HEK293T (cell line): ENCODE data around the gene CFD.

Experiments used
- CTCF ChIA-PET: fragments of 350-600 bp; formaldehyde crosslinking; extraction: SDS; loops from one replicate; lab custom pipeline; 2021; ENCODE audit warnings: antibody characterized with exemption, inconsistent platforms; lab: Yijun Ruan, JAX
- POLR2A ChIA-PET: fragments of 350-600 bp; formaldehyde crosslinking; extraction: SDS; loops from one replicate; lab custom pipeline; 2020; ENCODE audit warnings: antibody characterized with exemption, inconsistent platforms; lab: Yijun Ruan, JAX
- DNase-seq: peaks from one replicate; pipeline ENCODE4 v3.0.0; 2012; ENCODE audit warnings: mixed read lengths; ENCODE audit errors: extremely low spot score
- ARNT ChIP-seq: fragments of 450-650 bp; IDR thresholded peaks from 2 replicates; pipeline ENCODE4 v1.6.1; 2017; ENCODE audit warnings: mild to moderate bottlenecking
- BHLHE40 ChIP-seq: fragments of 450-650 bp; IDR thresholded peaks from 2 replicates; pipeline ENCODE4 v1.6.1; 2016; ENCODE audit warnings: mild to moderate bottlenecking, moderate library complexity, borderline replicate concordance
- CTBP1 ChIP-seq: fragments of 450-650 bp; IDR thresholded peaks from 2 replicates; pipeline ENCODE4 v1.6.1; 2016; ENCODE audit warnings: borderline replicate concordance
- ELF4 ChIP-seq: fragments of 450-650 bp; IDR thresholded peaks from 2 replicates; pipeline ENCODE4 v1.6.1; 2017; ENCODE audit warnings: antibody characterized with exemption
- FOXA1 ChIP-seq: fragments of 450-650 bp; IDR thresholded peaks from 2 replicates; pipeline ENCODE4 v1.6.1; 2016; ENCODE audit warnings: mild to moderate bottlenecking
- FOXK2 ChIP-seq: fragments of 450-650 bp; IDR thresholded peaks from 2 replicates; pipeline ENCODE4 v1.6.1; 2016; ENCODE audit warnings: mild to moderate bottlenecking
- FOXM1 ChIP-seq: fragments of 450-650 bp; IDR thresholded peaks from 2 replicates; pipeline ENCODE4 v1.6.1; 2017; ENCODE audit warnings: mild to moderate bottlenecking, borderline replicate concordance
- HDGF ChIP-seq: fragments of 450-650 bp; IDR thresholded peaks from 2 replicates; pipeline ENCODE4 v1.6.1; 2017; ENCODE audit warnings: antibody characterized with exemption, borderline replicate concordance
- L3MBTL2 ChIP-seq: fragments of 450-650 bp; conservative IDR thresholded peaks from 2 replicates; pipeline ENCODE4 v1.6.1; 2016; ENCODE audit warnings: mild to moderate bottlenecking
- LEF1 ChIP-seq: fragments of 450-650 bp; IDR thresholded peaks from 2 replicates; pipeline ENCODE4 v1.6.1; 2017; ENCODE audit warnings: mild to moderate bottlenecking, borderline replicate concordance
- NFRKB ChIP-seq: fragments of 450-650 bp; IDR thresholded peaks from 2 replicates; pipeline ENCODE4 v1.6.1; 2016; ENCODE audit warnings: mild to moderate bottlenecking, moderate library complexity
- SP1 ChIP-seq: fragments of 450-650 bp; IDR thresholded peaks from 2 replicates; pipeline ENCODE4 v1.6.1; 2017
- SUZ12 ChIP-seq: fragments of 450-650 bp; IDR thresholded peaks from 2 replicates; pipeline ENCODE4 v1.6.1; 2016; ENCODE audit warnings: mild to moderate bottlenecking
- TARDBP ChIP-seq: fragments of 450-650 bp; IDR thresholded peaks from 2 replicates; pipeline ENCODE4 v1.6.1; 2016
- ZNF384 ChIP-seq: fragments of 450-650 bp; IDR thresholded peaks from 2 replicates; pipeline ENCODE4 v1.6.1; 2016
- TF ChIP-seq, protein P1 (sequence below): fragments of 450-650 bp; IDR thresholded peaks from 2 replicates; pipeline ENCODE4 v1.6.1; 2016

Gene CFD

DNA sequence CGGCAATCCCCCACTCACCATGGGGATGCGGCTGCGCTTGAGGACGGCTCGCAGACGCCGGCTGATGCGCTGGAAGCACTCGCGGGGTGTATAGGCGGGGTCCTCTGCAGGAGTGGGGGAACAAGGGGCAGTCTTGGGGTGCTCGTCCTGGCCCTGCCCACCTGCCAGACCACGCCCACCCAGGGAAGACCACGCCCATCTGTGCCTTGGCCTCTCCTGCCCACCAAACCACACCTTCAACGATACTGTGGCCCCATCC lies 40.5 kb downstream of the CFD start:
- no peak for DNase-seq
- ChIA-PET POLR2A (no interaction called here), CTCF (no interaction called here)
- no peak for TF ChIP-seq ARNT
- TF ChIP-seq NFRKB = no peak
- no peak for TF ChIP-seq FOXA1
- no peak for TF ChIP-seq CTBP1
- no peak for TF ChIP-seq FOXM1
- no peak for TF ChIP-seq SP1

DNA sequence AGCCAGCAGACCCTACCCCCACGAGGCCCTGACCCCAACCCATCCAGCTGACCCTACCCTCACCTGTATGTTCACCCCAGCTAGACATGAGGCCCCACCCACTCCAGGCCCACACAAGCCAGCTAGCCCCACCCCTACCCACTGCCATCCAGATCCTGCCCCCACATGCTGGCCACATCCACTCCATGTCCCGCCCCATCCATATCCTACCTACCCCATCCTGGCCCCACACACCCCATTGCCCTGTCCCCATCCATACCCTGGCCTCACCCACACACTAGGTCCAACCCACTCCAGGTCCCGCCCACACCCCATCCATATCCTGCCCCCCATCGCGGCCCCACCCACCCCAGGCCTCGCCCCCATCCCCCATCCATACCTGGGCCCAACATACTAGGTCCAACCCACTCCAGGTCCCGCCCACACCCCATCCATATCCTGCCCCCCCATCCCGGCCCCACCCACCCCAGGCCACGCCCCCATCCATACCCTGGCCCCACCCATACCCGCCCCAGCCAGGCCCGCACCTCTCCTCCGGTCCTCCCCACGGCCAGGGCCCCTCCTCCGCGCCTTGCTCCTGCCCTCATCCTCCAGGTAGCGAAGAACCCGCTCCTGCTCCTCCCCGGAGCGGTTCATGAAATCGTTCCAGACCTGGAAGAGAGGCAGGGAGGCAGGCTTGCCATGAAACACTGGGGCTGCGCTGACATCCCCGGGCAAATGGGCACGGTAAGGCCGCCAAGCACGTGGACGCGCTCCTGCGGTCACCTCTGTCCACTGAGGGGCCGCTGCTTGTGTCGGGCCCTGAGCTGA lies 41.0 kb downstream of the CFD start:
- POLR2A ChIA-PET = no interaction called here
- TF ChIP-seq FOXK2 (no peak), CTBP1 (no peak), ARNT (no peak), ELF4 (no peak), NFRKB (no peak), FOXA1 (no peak), ZNF384 (no peak), TARDBP (no peak), HDGF (no peak), BHLHE40 (no peak), LEF1 (no peak), FOXM1 (no peak), SUZ12 (no peak), SP1 (no peak), L3MBTL2 (no peak)
- TF ChIP-seq, protein P1, sequence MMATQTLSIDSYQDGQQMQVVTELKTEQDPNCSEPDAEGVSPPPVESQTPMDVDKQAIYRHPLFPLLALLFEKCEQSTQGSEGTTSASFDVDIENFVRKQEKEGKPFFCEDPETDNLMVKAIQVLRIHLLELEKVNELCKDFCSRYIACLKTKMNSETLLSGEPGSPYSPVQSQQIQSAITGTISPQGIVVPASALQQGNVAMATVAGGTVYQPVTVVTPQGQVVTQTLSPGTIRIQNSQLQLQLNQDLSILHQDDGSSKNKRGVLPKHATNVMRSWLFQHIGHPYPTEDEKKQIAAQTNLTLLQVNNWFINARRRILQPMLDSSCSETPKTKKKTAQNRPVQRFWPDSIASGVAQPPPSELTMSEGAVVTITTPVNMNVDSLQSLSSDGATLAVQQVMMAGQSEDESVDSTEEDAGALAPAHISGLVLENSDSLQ = no peak
- CTCF ChIA-PET = no interaction called here
- peak; percentile 72 for DNase-seq

DNA sequence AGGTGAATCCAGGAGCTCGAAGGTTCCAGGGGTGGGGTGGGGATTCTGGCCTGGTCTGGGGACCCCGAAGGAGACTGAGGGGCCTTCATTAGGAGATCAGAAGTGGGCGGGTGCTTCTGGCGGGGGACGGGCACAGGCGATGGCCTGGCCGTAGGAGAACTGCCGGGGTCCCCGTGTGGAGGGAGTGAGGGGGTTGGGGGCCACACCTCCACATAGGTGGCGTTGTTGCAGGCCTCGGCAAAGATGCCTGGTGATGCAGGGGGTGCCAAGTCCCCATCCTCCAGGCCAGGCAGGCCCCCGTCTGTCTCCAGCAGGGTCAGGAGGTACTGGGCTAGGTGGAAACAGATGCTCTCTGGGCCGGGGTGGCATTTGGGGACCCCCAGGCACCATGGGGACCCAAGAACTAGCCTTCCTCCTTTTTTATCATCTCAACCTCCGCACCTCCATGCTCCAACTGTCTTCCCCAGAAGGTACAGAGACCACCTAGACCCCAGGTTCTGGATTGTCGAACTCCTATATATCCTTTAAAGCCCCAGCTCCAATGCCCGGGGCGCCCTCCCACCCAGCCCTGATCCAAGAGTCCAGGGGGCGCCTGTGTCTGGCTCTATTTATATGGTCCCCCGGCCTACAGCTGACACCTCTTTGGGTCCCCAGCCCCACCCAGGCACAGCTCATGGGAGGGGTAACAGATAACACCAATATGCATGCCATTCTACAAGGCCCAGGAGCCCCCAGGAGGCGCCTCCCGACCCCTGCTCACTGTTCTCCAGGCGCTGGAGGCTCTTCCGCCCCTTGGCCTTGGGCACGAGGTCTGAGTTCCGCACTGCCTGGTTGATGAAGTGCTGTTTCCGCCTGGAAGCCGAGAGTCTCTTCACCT lies 42.0 kb downstream of the CFD start:
- ChIA-PET POLR2A (no interaction called here), CTCF (no interaction called here)
- TF ChIP-seq ARNT = no peak
- no peak for TF ChIP-seq FOXM1
- no peak for TF ChIP-seq ZNF384
- TF ChIP-seq CTBP1 = no peak
- TF ChIP-seq SP1 = no peak
- TF ChIP-seq FOXA1 = no peak
- no peak for TF ChIP-seq ELF4
- no peak for TF ChIP-seq HDGF
- TF ChIP-seq BHLHE40 = no peak
- TF ChIP-seq NFRKB = no peak
- TF ChIP-seq FOXK2 = no peak
- no peak for TF ChIP-seq SUZ12
- no peak for DNase-seq

DNA sequence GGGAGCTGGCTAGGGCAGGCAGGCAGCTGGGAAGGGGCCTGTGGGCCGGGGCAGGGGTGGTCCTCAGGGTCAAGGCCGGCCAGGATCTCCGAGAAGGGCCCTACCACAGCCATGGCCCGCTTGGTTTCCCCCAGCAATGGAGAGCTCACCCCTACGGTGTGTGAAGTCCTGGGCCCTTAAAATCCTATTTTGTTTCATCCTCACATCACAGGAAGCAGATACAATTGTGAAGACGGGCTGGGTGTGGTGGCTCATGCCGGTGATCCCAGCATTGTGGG lies 42.6 kb downstream of the CFD start:
- POLR2A ChIA-PET = no interaction called here
- DNase-seq = no peak
- CTCF ChIA-PET = no interaction called here
- no peak for TF ChIP-seq LEF1
- TF ChIP-seq ELF4 = no peak
- no peak for TF ChIP-seq FOXA1
- TF ChIP-seq TARDBP = no peak
- TF ChIP-seq HDGF = no peak

DNA sequence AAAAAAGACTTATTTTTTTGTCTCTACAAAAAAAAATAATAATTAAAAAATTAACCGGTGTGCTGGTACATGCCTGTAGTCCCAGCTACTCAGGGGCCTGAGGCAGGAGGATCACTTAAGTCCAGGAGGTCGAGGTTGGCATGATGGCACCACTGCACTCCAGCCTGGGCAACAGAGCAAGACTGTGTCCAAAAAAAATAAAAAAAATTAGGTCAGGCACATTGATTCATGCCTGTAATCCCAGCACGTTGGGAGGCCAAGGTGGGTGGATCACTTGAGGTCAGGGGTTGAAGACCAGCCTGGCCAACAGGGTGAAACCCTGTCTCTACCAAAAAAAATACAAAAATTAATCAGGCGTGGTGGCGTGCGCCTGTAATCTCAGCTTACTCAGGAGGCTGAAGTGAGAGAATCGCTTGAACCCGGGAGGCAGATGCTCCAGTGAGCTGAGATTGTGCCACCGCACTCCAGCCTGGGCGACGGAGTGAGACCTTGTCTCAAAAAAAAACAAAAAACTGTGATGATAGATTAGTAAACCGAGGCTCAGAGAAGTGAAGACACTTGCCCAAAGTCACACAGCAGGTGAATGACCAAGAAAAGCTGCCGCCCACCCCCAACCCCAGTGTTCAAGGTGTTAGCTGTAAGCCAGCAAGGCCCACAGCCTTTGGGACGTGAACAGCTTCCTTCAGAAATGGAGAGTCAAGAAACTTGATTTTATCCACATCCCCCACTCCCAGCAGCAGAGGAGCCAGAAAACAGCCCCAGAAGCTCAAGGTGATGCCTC lies 43.2 kb downstream of the CFD start:
- TF ChIP-seq NFRKB (no peak), ZNF384 (no peak), FOXM1 (no peak), ARNT (no peak), ELF4 (no peak), L3MBTL2 (no peak)
- TF ChIP-seq, protein P1 = no peak
- no peak for DNase-seq
- CTCF ChIA-PET = no interaction called here
- POLR2A ChIA-PET = no interaction called here

DNA sequence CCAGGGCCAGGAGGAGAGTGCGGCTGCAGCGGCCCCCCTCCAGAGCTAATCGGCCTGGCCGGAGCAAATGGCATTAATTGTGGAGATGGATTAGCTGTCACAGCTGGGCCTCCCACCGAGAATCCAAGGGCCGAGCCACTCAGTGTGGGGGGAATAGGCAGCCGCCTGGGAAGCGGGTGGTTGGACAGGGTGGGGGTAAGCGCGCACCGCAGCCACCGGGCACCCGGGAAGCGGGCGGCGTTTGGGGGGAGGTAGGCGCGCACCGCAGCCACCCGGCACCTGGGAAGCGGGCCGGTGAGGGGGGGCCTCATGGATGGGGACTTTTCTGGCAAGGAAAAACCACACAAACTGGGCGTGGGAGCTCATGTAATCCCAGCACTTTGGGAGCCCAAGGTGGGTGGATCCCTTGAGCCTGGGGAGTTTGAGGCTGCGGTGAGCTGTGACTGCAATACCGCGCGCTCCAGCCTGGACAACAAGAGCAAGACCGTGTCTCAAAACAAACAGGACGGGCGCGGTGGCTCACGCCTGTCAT lies 43.9 kb downstream of the CFD start:
- CTCF ChIA-PET = no interaction called here
- POLR2A ChIA-PET = no interaction called here

More for the DNA sequence above, 43.9 kb downstream of the CFD start:
- TF ChIP-seq, protein P1 = peak; percentile 85
- TF ChIP-seq NFRKB = no peak
- DNase-seq = no peak
